Aorta (tissue), 5 donors: ENCODE results near the gene SMCR8. TPM values are rescaled to one million over a fixed set of nuclear protein-coding genes. Genes with fewer than 3 reads are reported as not detected.
A peak's percentile ranks its signal among the peaks of the same experiment; 100 is the strongest.
"Not testable (repeated sequence)": the region's sequence is repeated elsewhere in the genome, so short reads cannot be mapped to it uniquely, and the experiment has no call there.

Experiments used
- ATAC-seq: fragments of 200-7000 bp; cut with Tn5 transposase; one replicate; pipeline ENCODE4 v1.9.1; 2022; ENCODE audit warnings: moderate library complexity; ENCODE audit not compliant: low FRiP score
- DNase-seq, 2 donors: peaks; one replicate each; pipeline ENCODE4 v3.0.0-alpha.2; 2020
- H3K27ac ChIP-seq, 2 donors: one replicate each; pipeline ENCODE4 v1.5.1; 2013; ENCODE audit warnings: low read length in 2 of 2, mild to moderate bottlenecking in 2 of 2, moderate library complexity in 2 of 2, control low read depth in 1 of 2, inconsistent platforms in 1 of 2, low read depth in 1 of 2
- H3K27me3 ChIP-seq, 2 donors: one replicate each; pipeline ENCODE4 v1.6.1; 2013; ENCODE audit warnings: control low read depth in 1 of 2, low read length in 1 of 2, mild to moderate bottlenecking in 1 of 2, moderate library complexity in 1 of 2; ENCODE audit not compliant: insufficient read depth in 2 of 2, control insufficient read depth in 1 of 2
- H3K36me3 ChIP-seq, 2 donors: one replicate each; pipeline ENCODE4 v1.6.1; 2013; ENCODE audit warnings: control low read depth in 1 of 2, low read length in 1 of 2, mild to moderate bottlenecking in 1 of 2; ENCODE audit not compliant: insufficient read depth in 2 of 2, control insufficient read depth in 1 of 2
- H3K4me1 ChIP-seq, 2 donors: one replicate each; pipeline ENCODE4 v1.6.1; 2013; ENCODE audit warnings: low read length in 2 of 2, control low read depth in 1 of 2, mild to moderate bottlenecking in 1 of 2, moderate library complexity in 1 of 2; ENCODE audit not compliant: insufficient read depth in 2 of 2, control insufficient read depth in 1 of 2
- H3K4me3 ChIP-seq, 2 donors: one replicate each; pipeline ENCODE4 v1.5.1; 2013; ENCODE audit warnings: low read length in 2 of 2, control low read depth in 1 of 2, mild to moderate bottlenecking in 1 of 2
- H3K9me3 ChIP-seq: one replicate; pipeline ENCODE4 v1.6.1; 2013; ENCODE audit warnings: mild to moderate bottlenecking, low read length; ENCODE audit not compliant: control insufficient read depth
- WGBS, 2 donors: extraction: QIAGEN DNeasy Blood & Tissue Kit; methylation state at CpG; one replicate each; pipeline ENCODE4 v1.1.7; 2013; 5-methylcytosine and 5-hydroxymethylcytosine counted together
- intact Hi-C, 2 donors: fragments of 100-400 bp; cut with DNase I; formaldehyde crosslinking; loops; one replicate each; pipeline versions ENCODE4 v1.14.2 to v1.15.0; 2022
- polyA plus RNA-seq, 2 donors: library from polyadenylated mRNA; stranded (reverse); fragments of 200-250 nt; gene quantifications; one replicate each; pipeline ENCODE4 v1.2.3, GENCODE V29; 2013
- total RNA-seq, 2 donors: library from RNA; stranded (reverse); fragmentation: NEBNext Ultra II Directional; extraction: Animal tissue kit (Norgen Biotek cat#: 25700); gene quantifications; one replicate each; pipeline ENCODE4 v1.2.1, GENCODE V29; 2021
- donor health status: healthy with polysubstance abuse.
- donor health status: Bipolar disorder and iron deficiency.
- donor health status: DM: no; HTN: no; CAD: no.
- donor health status: DM: no; HTN: no; CAD: no.
- donor health status: DM: yes; HTN: yes; CAD: no.

SMCR8 gene
- total and polyA plus RNA-seq, 4 donors: 3.9 to 15.4 (median 7.7) TPM

- intact Hi-C loops: no loop called here
- no peaks in the 10 kb centered on the region for H3K4me1 ChIP-seq
- H3K27me3 ChIP-seq: no peaks in the 10 kb centered on the region
- WGBS, 2 donors: 83 to 89% methylated on average over 9 of the region's 9 CpGs
- H3K4me3 ChIP-seq: no peak overlapping the region
- H3K9me3 ChIP-seq: no peaks in the 10 kb centered on the region
- ATAC-seq (no peak), DNase-seq (peak in 1 of 2 donors; percentile 33)
- no peak overlapping the region for H3K27ac ChIP-seq
- peaks cover 0 to under 1% of the 10 kb centered on the region in 2 donors for H3K36me3 ChIP-seq
These were observed 13.6 kb downstream of the SMCR8 start for GRCh38 chr17:18328643-18329204.

GRCh38 chr17:18331879-18332278, 16.8 kb downstream of the SMCR8 start:
- Histone ChIP-seq H3K4me3 (no peak overlapping the region), H3K27me3 (no peaks in the 10 kb centered on the region), H3K36me3 (no peaks in the 10 kb centered on the region), H3K27ac (no peak overlapping the region), H3K9me3 (no peaks in the 10 kb centered on the region), H3K4me1 (no peaks in the 10 kb centered on the region)
- DNase-seq: no peak
- intact Hi-C loops: no loop called here
- WGBS, 2 donors: 85 to 89% methylated on average over 9 of the region's 9 CpGs
- no peak for ATAC-seq

- H3K4me3 ChIP-seq: no peak overlapping the region
- no peak for DNase-seq
- no peaks in the 10 kb centered on the region for H3K27me3 ChIP-seq
- 74 to 91% methylated on average over 4 of the region's 4 CpGs for WGBS, 2 donors
- H3K4me1 ChIP-seq: no peaks in the 10 kb centered on the region
- H3K9me3 ChIP-seq: no peaks in the 10 kb centered on the region
- H3K36me3 ChIP-seq: no peaks in the 10 kb centered on the region
- ATAC-seq: no peak
- intact Hi-C loops: no loop called here
- H3K27ac ChIP-seq: no peak overlapping the region
These were observed 17.9 kb downstream of the SMCR8 start for GRCh38 chr17:18332909-18333489.

- ATAC-seq, DNase-seq, H3K4me1 ChIP-seq, intact Hi-C loops, H3K4me3 ChIP-seq, H3K27ac ChIP-seq, H3K9me3 ChIP-seq, H3K36me3 ChIP-seq, H3K27me3 ChIP-seq: not testable (repeated sequence)
- 94 to 98% methylated on average over 21 to 25 of the region's 25 CpGs for WGBS, 2 donors
These were observed 23.1 kb downstream of the SMCR8 start for GRCh38 chr17:18338158-18338557.

- no peaks in the 10 kb centered on the region for H3K4me1 ChIP-seq
- 97 to 98% methylated on average over 13 of the region's 13 CpGs for WGBS, 2 donors
- peaks cover 0 to 5% of the 10 kb centered on the region in 2 donors for H3K36me3 ChIP-seq
- no peak overlapping the region for H3K4me3 ChIP-seq
- no peak overlapping the region for H3K27ac ChIP-seq
- H3K9me3 ChIP-seq: no peaks in the 10 kb centered on the region
- DNase-seq: no peak
- H3K27me3 ChIP-seq: no peaks in the 10 kb centered on the region
- ATAC-seq: no peak
- intact Hi-C loops: no loop called here
These were observed 24.8 kb downstream of the SMCR8 start for GRCh38 chr17:18339933-18340332.

GRCh38 chr17:18344021-18344420, 28.9 kb downstream of the SMCR8 start:
- no peak for ATAC-seq
- intact Hi-C loops: no loop called here

GRCh38 chr17:18353541-18353940, 38.4 kb downstream of the SMCR8 start:
- intact Hi-C loops: no loop called here
- no peak overlapping the region for H3K27ac ChIP-seq
- no peaks in the 10 kb centered on the region for H3K4me1 ChIP-seq
- no peaks in the 10 kb centered on the region for H3K9me3 ChIP-seq
- H3K36me3 ChIP-seq: no peaks in the 10 kb centered on the region
- H3K27me3 ChIP-seq: no peaks in the 10 kb centered on the region
- DNase-seq: no peak
- 92 to 93% methylated on average over 6 of the region's 6 CpGs for WGBS, 2 donors
- no peak overlapping the region for H3K4me3 ChIP-seq
- ATAC-seq: no peak

More at GRCh38 chr17:18344021-18344420, 28.9 kb downstream of the SMCR8 start:
- Histone ChIP-seq H3K9me3 (no peaks in the 10 kb centered on the region), H3K4me1 (no peaks in the 10 kb centered on the region), H3K4me3 (no peak overlapping the region), H3K36me3 (peaks cover 0 to 11% of the 10 kb centered on the region in 2 donors), H3K27me3 (no peaks in the 10 kb centered on the region), H3K27ac (no peak overlapping the region)
- WGBS, 2 donors: 88% methylated on average over 5 of the region's 5 CpGs
- no peak for DNase-seq

- DNase-seq: peak in 1 of 2 donors; percentile 59
- Histone ChIP-seq H3K9me3 (no peaks in the 10 kb centered on the region), H3K4me1 (no peaks in the 10 kb centered on the region), H3K36me3 (no peaks in the 10 kb centered on the region), H3K27me3 (no peaks in the 10 kb centered on the region), H3K27ac (no peak overlapping the region), H3K4me3 (no peak overlapping the region)
- ATAC-seq: peak; percentile 59
- WGBS, 2 donors: 92 to 93% methylated on average over 10 of the region's 10 CpGs
- intact Hi-C loops: no loop called here
These were observed 41.5 kb downstream of the SMCR8 start for GRCh38 chr17:18356624-18357023.

- no peak overlapping the region for H3K27ac ChIP-seq
- WGBS, 2 donors: 92 to 93% methylated on average over 8 of the region's 8 CpGs
- intact Hi-C loops: no loop called here
- no peaks in the 10 kb centered on the region for H3K4me1 ChIP-seq
- no peaks in the 10 kb centered on the region for H3K27me3 ChIP-seq
- no peaks in the 10 kb centered on the region for H3K9me3 ChIP-seq
- no peak overlapping the region for H3K4me3 ChIP-seq
- no peaks in the 10 kb centered on the region for H3K36me3 ChIP-seq
- no peak for DNase-seq
- no peak for ATAC-seq
These were observed 45.4 kb downstream of the SMCR8 start for GRCh38 chr17:18360518-18360917.
